Sigmoid colon (tissue), 7 donors: ENCODE data around the gene CTXN1. TPM values are rescaled to one million over a fixed set of nuclear protein-coding genes. Genes with fewer than 3 reads are reported as not detected.

Source experiments
- DNase-seq: peaks from one replicate; pipeline ENCODE4 v3.0.0-alpha.2; 2019
- H3K27ac ChIP-seq, 4 donors: fragments of 200-600 bp; sonication (generic); one replicate each; pipeline ENCODE4 v1.5.1; 2016 to 2019; ENCODE audit warnings: mild to moderate bottlenecking in 1 of 4
- H3K27me3 ChIP-seq, 3 donors: fragments of 200-600 bp; sonication (generic); one replicate each; pipeline ENCODE4 v1.5.1; 2019; ENCODE audit warnings: mild to moderate bottlenecking in 1 of 3
- H3K36me3 ChIP-seq, 4 donors: fragments of 200-600 bp; sonication (generic); one replicate each; pipeline ENCODE4 v1.5.1; 2016 to 2019
- H3K4me1 ChIP-seq, 4 donors: fragments of 200-600 bp; sonication (generic); one replicate each; pipeline ENCODE4 v1.5.1; 2017 to 2019
- H3K4me3 ChIP-seq, 4 donors: fragments of 200-600 bp; sonication (generic); one replicate each; pipeline ENCODE4 v1.5.1; 2017 to 2019; ENCODE audit warnings: mild to moderate bottlenecking in 2 of 4, moderate library complexity in 1 of 4
- H3K9me3 ChIP-seq, 4 donors: fragments of 200-600 bp in 3 of 4; sonication (generic) in 3 of 4; one replicate each; pipeline versions ENCODE4 v1.5.1 to v1.6.1; 2013 to 2019
- CTCF ChIP-seq, 4 experiments: fragments of 450-650 bp in 3 of 4; fragments of 200-600 bp in 1 of 4; IDR thresholded peaks; one replicate each; pipeline ENCODE4 v1.5.1; 2016 to 2019; ENCODE audit warnings: antibody characterized with exemption in 4 of 4, mild to moderate bottlenecking in 3 of 4, moderate library complexity in 2 of 4
- EP300 ChIP-seq, 4 donors: sonication (generic); formaldehyde crosslinking; IDR thresholded peaks; one replicate each; pipeline ENCODE4 v1.6.1; 2017; ENCODE audit warnings: antibody characterized with exemption in 4 of 4
- POLR2A ChIP-seq, 2 donors: fragments of 450-650 bp; IDR thresholded peaks; one replicate each; pipeline ENCODE4 v1.6.1; 2016; ENCODE audit warnings: antibody characterized with exemption in 2 of 2, mild to moderate bottlenecking in 2 of 2, moderate library complexity in 2 of 2
- POLR2AphosphoS5 ChIP-seq, 4 donors: sonication (generic); formaldehyde crosslinking; IDR thresholded peaks; one replicate each; pipeline ENCODE4 v1.6.1; 2017; ENCODE audit warnings: antibody characterized with exemption in 4 of 4
- WGBS, 2 donors: extraction: QIAGEN DNeasy Blood & Tissue Kit; methylation state at CpG; one replicate each; pipeline ENCODE4 v1.1.7; 2013; 5-methylcytosine and 5-hydroxymethylcytosine counted together
- intact Hi-C: fragments of 100-400 bp; cut with DNase I; formaldehyde crosslinking; loops from one replicate; pipeline ENCODE4 v1.15.1; 2023
- polyA plus RNA-seq, 3 donors: library from polyadenylated mRNA; stranded (reverse); fragments of 200-250 nt; gene quantifications; one replicate each; pipeline ENCODE4 v1.2.3, GENCODE V29; 2013
- total RNA-seq, 4 donors: library from RNA; depleted of rRNA; stranded (reverse); fragments of >200 nt; gene quantifications; one replicate each; pipeline ENCODE4 v1.1.0, GENCODE V29; 2016
- donor health status: healthy with polysubstance abuse.
- donor health status: Bipolar disorder and iron deficiency.
- donor health status: healthy.

Gene CTXN1
- total and polyA plus RNA-seq, 7 donors: 0.60 to 92.2 (median 25.3) TPM

- Histone ChIP-seq H3K4me3 (no peak overlapping the region), H3K27me3 (peaks cover 13 to 35% (median 15%) of the 10 kb centered on the region in 3 donors), H3K9me3 (no peaks in the 10 kb centered on the region), H3K4me1 (peaks cover 0 to 8% (median 6%) of the 10 kb centered on the region in 4 donors), H3K27ac (no peak overlapping the region), H3K36me3 (no peaks in the 10 kb centered on the region)
- WGBS, 2 donors: 50 to 74% methylated on average over 16 of the region's 16 CpGs
- TF ChIP-seq POLR2A (IDR thresholded peaks at IDR 0.05): no peak
- no peak for TF ChIP-seq CTCF (IDR thresholded peaks at IDR 0.05)
- no peak for DNase-seq
- intact Hi-C loops: no loop called here
Measured at GRCh38 chr19:7887408-7888144, 38.4 kb downstream of the CTXN1 start.

- peaks cover 13 to 31% (median 15%) of the 10 kb centered on the region in 3 donors for H3K27me3 ChIP-seq
- no peak for DNase-seq
- no peaks in the 10 kb centered on the region for H3K9me3 ChIP-seq
- H3K4me3 ChIP-seq: no peak overlapping the region
- no peaks in the 10 kb centered on the region for H3K36me3 ChIP-seq
- intact Hi-C loops: no loop called here
- TF ChIP-seq CTCF (IDR thresholded peaks at IDR 0.05): no peak
- 48 to 79% methylated on average over 8 of the region's 8 CpGs for WGBS, 2 donors
- H3K4me1 ChIP-seq: peaks cover 0 to 8% (median 6%) of the 10 kb centered on the region in 4 donors
- no peak overlapping the region for H3K27ac ChIP-seq
Measured at GRCh38 chr19:7885818-7886217, 40.1 kb downstream of the CTXN1 start.

- Histone ChIP-seq H3K4me3 (no peak overlapping the region), H3K4me1 (peaks cover 0 to 8% (median 6%) of the 10 kb centered on the region in 4 donors), H3K36me3 (no peaks in the 10 kb centered on the region), H3K9me3 (no peaks in the 10 kb centered on the region), H3K27ac (no peak overlapping the region), H3K27me3 (peaks cover 13 to 18% (median 15%) of the 10 kb centered on the region in 3 donors)
- WGBS, 2 donors: 81 to 85% methylated on average over 2 of the region's 2 CpGs
- intact Hi-C loops: no loop called here
- no peak for DNase-seq
- TF ChIP-seq POLR2AphosphoS5 (IDR thresholded peaks at IDR 0.05) (no peak), CTCF (IDR thresholded peaks at IDR 0.05) (no peak), EP300 (IDR thresholded peaks at IDR 0.05) (no peak), POLR2A (IDR thresholded peaks at IDR 0.05) (no peak)
Measured at GRCh38 chr19:7883796-7884570, 42.0 kb downstream of the CTXN1 start.

GRCh38 chr19:7883105-7883504 lies 42.8 kb downstream of the CTXN1 start:
- Histone ChIP-seq H3K27ac (no peak overlapping the region), H3K36me3 (no peaks in the 10 kb centered on the region), H3K4me1 (peaks cover 0 to under 1% (median under 1%) of the 10 kb centered on the region in 4 donors), H3K4me3 (no peak overlapping the region), H3K27me3 (peaks cover 6 to 10% (median 8%) of the 10 kb centered on the region in 3 donors), H3K9me3 (no peaks in the 10 kb centered on the region)
- no peak for DNase-seq
- intact Hi-C loops: no loop called here
- 81 to 91% methylated on average over 4 of the region's 4 CpGs for WGBS, 2 donors
- TF ChIP-seq EP300 (IDR thresholded peaks at IDR 0.05) (no peak), CTCF (IDR thresholded peaks at IDR 0.05) (no peak), POLR2A (IDR thresholded peaks at IDR 0.05) (no peak), POLR2AphosphoS5 (IDR thresholded peaks at IDR 0.05) (no peak)
